ENCODE data around the gene CADPS.
A peak's percentile ranks its signal among the peaks of the same experiment; 100 is the strongest.

CADPS gene

DNA sequence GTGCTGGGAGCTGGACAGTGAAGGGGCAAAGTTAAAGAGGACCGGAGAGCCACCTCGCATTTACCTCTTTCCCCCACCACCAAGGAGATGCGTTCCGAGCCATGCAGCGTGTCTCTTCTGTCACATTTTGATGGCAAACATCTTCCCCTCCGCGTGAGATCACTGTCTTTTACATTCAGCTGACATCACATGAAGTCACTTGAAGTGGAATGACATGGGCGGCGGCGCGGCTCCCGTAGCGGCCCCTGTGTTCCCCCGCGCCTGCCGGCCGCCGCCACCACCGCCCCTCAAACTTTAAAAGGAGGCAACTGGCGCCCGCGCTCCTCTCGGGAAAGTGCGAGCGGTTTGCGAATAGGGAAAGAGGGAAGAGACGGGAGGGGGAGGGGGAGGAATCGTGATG is 502.0 kb downstream of the CADPS start, which contains the start of gene FEZF2:
TSS of gene FEZF2 (minus strand) at position 336 of the 400 bp plus-strand sequence. CDS start 682 bp downstream, outside the sequence.
- DNase-seq (ENCODE audit: low spot score): no peak

DNA sequence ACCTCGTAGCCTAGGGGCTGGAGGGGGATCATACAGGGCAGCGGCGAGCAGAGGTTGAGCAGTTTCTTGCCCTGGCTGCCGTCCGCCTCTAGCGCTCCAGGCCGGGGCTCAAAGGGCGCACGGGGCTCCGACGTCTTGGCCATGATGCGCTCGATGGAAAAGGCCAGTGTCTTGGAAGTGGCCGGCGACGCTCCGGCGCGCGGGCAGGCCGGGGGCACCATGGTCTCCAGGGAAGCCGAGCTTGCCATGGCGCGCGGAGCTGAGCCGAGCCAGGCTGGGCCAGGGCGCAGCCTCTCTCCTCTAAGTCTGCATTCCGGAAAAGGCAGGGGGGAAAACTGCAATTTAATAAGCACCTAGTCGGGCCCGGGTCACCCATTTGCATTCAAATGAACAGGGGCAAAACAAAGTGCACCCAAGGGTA is 502.6 kb downstream of the CADPS start:
- no peak for DNase-seq (ENCODE audit: low spot score)

- no peak for DNase-seq (ENCODE audit: low spot score)
Measured at GRCh38 chr3:62371720-62372591, 503.3 kb downstream of the CADPS start.

DNA sequence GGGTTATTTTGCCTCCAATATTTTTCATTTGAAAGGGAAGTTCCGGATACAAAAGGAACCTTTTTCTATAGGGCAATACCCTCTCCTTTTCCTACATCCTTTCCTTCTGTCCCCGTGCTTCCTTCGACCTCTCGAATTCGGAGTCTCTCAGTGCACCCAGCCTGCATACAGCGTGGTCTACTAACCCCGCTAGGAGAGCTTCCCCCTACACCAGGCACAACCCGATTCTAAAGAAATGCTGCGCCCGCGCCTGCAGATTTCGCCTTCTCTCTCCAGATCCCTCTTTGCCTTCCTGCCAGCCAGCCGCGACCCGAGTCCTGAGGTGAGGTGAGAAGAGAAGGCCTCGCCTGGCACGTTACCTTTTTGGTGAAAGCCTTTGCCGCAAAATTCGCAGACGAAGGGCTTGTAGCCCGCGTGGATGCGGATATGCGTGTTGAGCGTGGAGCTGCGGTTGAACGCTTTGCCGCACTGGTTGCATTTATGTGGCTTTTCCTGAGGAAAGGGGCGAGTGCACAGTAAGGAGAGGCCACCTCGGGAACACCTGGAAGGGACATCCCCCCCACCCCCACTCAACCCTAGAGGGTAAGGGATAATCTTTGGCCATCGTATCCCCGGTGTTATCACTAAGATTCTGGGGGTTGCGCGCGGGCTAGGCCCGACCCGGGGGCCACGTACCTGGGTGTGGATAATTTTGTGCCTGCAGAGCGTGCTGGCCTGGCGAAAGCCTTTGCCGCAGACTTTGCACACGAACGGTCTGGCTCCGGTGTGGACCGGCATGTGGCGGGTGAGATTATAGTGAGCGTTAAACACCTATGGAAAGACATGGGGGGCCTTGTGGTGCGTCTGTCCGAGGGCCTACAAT is 504.1 kb downstream of the CADPS start:
- no peak for DNase-seq (ENCODE audit: low spot score)

- no peak for DNase-seq (ENCODE audit: low spot score)
Measured at GRCh38 chr3:62370112-62370857, 504.9 kb downstream of the CADPS start.

DNA sequence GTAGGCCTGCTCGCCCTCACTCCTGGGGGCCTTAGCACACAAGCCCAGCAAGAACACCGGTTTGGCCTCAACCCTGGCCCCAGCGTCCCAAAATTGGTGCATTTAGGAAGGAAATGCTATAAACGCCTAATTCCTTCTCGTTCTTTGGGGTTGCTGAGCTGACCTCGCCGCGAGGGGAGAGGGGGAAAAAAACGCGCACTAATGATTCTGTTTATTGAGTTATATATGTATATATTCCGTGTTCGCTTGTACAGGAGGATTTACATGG is 505.8 kb downstream of the CADPS start:
- DNase-seq (ENCODE audit: low spot score): no peak

DNA sequence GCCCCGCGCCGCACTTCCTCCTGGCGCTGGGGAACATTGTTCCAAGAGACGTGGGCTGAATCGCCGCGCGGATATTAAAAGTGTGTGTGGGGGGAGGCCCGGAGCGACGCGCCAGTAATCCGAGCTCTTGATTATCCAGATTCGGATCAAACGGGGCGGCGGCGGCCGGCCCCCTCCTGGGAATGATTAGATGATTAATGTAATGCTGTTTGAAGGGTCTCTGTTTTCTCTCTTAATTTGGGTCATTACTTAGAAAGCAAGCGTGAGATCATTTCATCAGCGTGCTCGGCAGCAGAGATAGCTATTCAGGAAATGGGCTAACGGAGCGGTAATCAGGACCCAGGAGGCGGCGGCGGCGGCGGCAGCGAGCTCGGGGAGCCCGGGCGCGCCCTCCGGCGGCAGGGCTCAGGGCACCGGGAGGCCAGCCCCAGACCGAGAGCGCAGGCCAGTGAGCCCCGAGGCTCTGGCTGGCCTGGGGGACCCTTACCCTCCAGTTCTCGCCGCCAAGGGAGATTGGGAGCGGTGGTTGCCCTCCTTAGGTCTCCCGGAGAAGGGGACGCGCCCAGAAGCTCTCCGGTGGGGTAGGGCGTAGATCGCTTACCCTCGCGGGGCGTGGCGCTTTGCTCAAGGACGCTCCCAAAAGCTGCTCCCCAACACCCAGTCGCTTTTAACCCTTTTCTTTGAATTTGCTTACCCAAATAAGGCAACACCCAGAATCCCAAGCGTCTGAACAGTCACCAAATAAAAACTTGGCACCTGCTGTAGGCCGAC is 506.3 kb downstream of the CADPS start:
- no peak for DNase-seq (ENCODE audit: low spot score)

GRCh38 chr3:62368290-62368704 is 506.9 kb downstream of the CADPS start:
- no peak for DNase-seq (ENCODE audit: low spot score)

GRCh38 chr3:62367763-62368195 is 507.4 kb downstream of the CADPS start:
- DNase-seq (ENCODE audit: low spot score): no peak

DNA sequence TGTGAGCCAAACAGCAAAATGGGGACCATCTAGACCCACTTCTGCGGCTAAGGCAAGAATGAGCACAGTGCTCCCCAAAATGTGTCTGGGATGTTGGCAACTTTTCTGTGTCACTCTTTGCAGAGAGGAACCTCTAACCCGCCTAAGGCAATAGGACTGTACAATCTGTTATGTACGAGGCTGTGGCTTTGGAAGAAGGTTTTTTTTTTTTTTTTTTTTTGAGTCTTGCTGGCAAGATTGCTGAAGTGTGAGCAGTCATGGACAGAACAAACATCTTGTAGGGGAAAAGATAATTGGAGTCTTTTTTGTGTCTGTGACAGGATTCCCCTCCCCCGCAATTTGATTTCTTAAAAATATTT is 509.1 kb downstream of the CADPS start:
- no peak for DNase-seq (ENCODE audit: low spot score)

- no peak for DNase-seq (ENCODE audit: low spot score)
Measured at GRCh38 chr3:62365391-62366125, 509.7 kb downstream of the CADPS start.

- DNase-seq (ENCODE audit: low spot score): no peak
Measured at GRCh38 chr3:62364191-62364590, 511.0 kb downstream of the CADPS start.

DNA sequence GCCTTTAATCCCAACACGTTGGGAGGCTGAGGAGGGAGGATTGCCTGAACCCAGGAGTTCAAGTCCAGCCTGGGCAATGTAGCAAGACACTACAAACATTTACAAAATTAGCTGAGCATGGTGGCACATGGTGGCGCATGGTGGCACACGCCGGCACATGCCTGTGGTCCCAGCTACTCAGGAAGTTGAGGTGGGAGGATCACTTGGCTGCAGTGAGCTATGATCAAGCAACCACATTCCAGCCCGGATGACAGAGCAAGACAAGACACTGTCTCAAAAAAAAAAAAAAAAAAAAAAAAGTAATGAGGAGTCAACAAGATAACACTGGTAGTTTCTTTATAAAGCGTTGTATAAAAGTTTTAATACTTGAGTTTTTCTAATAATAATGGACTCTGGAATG is 511.9 kb downstream of the CADPS start:
- no peak for DNase-seq (ENCODE audit: low spot score)

- peak; percentile 1 for DNase-seq (ENCODE audit: low spot score)
Measured at GRCh38 chr3:62361824-62362223, 513.4 kb downstream of the CADPS start.

DNA sequence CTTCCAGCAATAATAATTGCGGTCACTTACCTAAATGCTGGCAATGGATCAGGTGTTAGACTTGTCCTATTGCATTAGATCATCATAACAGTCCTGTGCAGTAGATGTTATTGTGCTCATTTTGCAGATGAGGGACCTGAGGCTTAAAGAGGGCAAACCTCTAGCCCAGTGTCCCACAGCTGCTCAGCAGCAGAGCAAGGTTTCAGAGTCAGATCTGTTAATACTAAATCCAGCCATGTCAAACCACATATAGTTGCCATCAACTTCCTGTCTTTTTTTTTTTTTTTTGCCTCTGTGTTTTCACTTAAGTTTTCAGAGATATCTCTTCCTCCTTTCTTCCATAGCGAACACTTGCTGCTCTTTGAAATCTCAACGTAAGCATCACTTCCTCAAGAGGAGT is 514.0 kb downstream of the CADPS start:
- DNase-seq (ENCODE audit: low spot score): no peak

- no peak for DNase-seq (ENCODE audit: low spot score)
Measured at GRCh38 chr3:62359531-62359930, 515.7 kb downstream of the CADPS start.

GRCh38 chr3:62356356-62356755 is 518.9 kb downstream of the CADPS start:
- no peak for DNase-seq (ENCODE audit: low spot score)

- DNase-seq (ENCODE audit: low spot score): no peak
Measured at GRCh38 chr3:62355703-62356102, 519.5 kb downstream of the CADPS start.

Data from NAMALWA (cell line).